WTC11 (cell line): Measurements from ENCODE around the gene EIF6.

Source experiments
- CBFB ChIP-seq: sonication (generic); formaldehyde crosslinking; IDR thresholded peaks from 2 replicates; pipeline ENCODE4 v1.8.1; 2022; ENCODE audit warnings: mild to moderate bottlenecking, low read depth, missing genetic modification reagents
- ETV6 ChIP-seq: sonication (generic); formaldehyde crosslinking; IDR thresholded peaks from 2 replicates; pipeline ENCODE4 v1.8.1; 2022; ENCODE audit warnings: mild to moderate bottlenecking, missing genetic modification reagents
- NR2C2 ChIP-seq: sonication (generic); formaldehyde crosslinking; IDR thresholded peaks from 2 replicates; pipeline ENCODE4 v1.8.0; 2022; ENCODE audit warnings: mild to moderate bottlenecking, missing genetic modification reagents
- NR3C1 ChIP-seq: sonication (generic); formaldehyde crosslinking; conservative IDR thresholded peaks from 2 replicates; pipeline ENCODE4 v1.8.1; 2023; ENCODE audit warnings: low read depth, mild to moderate bottlenecking, missing genetic modification reagents
- ZNF263 ChIP-seq: sonication (generic); formaldehyde crosslinking; IDR thresholded peaks from 2 replicates; pipeline ENCODE4 v1.8.1; 2022; ENCODE audit warnings: low read depth, mild to moderate bottlenecking, moderate library complexity, missing genetic modification reagents
- ZNF396 ChIP-seq: fragments of 250-450 bp; sonication (Bioruptor Pico); IDR thresholded peaks from 2 replicates; pipeline ENCODE4 v1.8.0; 2021; ENCODE audit warnings: mild to moderate bottlenecking, moderate library complexity, borderline replicate concordance
- TF ChIP-seq, protein P1 (sequence below): fragments of 200-600 bp; IDR thresholded peaks from 2 replicates; pipeline ENCODE4 v1.8.0; 2022; ENCODE audit warnings: antibody characterized with exemption
- TF ChIP-seq, protein P2 (sequence below): sonication (generic); formaldehyde crosslinking; IDR thresholded peaks from 2 replicates; pipeline ENCODE4 v1.8.0; 2022; ENCODE audit warnings: mild to moderate bottlenecking, missing genetic modification reagents

DNA sequence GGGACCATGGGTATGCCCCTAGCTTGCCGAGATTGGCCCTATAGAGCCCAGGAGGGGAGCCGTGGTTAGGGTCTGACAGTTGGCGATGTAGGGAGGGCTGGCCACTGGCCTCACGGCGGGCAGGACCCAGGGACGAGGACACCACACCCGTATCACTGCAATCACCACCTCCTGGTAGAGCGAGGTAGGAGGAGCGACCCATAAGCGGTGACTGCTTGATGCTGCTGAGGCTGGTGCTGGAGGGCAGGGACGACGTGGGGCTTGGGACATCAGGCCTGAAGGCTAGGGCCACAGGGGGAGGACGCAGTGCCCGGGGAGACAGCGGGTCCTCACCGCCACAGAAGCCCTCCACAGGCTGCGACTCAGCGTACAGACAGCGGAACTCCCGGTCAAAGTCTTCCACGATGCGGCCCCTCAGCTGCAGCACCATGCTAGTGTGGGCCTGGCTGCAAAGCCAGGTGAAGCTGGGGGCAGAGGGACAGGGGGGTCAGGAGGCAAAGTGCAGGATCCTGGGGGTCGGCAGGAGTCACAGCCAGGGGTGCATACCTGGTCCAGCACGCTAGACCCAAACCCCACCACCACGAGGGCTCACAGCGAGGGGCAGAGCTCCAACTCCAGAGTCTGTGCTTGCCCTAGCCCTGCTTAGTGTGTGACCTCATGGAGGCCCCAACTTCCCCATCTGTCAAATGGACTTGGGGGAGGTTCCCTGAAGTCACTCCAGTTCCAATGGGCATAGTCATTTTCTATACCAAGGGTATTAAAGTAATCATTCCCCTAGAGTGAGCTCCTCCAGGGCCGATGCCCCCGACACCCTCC, 3.1 kb upstream of the EIF6 start:
- TF ChIP-seq NR3C1 (CRISPR knock-in tag) (no peak), ZNF263 (no peak), ZNF396 (no peak), ETV6 (CRISPR knock-in tag) (no peak), NR2C2 (CRISPR knock-in tag) (no peak), CBFB (CRISPR knock-in tag) (no peak)
- TF ChIP-seq, protein P1, sequence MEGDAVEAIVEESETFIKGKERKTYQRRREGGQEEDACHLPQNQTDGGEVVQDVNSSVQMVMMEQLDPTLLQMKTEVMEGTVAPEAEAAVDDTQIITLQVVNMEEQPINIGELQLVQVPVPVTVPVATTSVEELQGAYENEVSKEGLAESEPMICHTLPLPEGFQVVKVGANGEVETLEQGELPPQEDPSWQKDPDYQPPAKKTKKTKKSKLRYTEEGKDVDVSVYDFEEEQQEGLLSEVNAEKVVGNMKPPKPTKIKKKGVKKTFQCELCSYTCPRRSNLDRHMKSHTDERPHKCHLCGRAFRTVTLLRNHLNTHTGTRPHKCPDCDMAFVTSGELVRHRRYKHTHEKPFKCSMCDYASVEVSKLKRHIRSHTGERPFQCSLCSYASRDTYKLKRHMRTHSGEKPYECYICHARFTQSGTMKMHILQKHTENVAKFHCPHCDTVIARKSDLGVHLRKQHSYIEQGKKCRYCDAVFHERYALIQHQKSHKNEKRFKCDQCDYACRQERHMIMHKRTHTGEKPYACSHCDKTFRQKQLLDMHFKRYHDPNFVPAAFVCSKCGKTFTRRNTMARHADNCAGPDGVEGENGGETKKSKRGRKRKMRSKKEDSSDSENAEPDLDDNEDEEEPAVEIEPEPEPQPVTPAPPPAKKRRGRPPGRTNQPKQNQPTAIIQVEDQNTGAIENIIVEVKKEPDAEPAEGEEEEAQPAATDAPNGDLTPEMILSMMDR = no peak
- TF ChIP-seq, protein P2, sequence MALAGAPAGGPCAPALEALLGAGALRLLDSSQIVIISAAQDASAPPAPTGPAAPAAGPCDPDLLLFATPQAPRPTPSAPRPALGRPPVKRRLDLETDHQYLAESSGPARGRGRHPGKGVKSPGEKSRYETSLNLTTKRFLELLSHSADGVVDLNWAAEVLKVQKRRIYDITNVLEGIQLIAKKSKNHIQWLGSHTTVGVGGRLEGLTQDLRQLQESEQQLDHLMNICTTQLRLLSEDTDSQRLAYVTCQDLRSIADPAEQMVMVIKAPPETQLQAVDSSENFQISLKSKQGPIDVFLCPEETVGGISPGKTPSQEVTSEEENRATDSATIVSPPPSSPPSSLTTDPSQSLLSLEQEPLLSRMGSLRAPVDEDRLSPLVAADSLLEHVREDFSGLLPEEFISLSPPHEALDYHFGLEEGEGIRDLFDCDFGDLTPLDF = no peak
